Gastrocnemius medialis (tissue), 4 donors: Measurements from ENCODE around the gene PADI3. TPM values are rescaled to one million over a fixed set of nuclear protein-coding genes. Genes with fewer than 3 reads are reported as not detected.

Experiments
- ATAC-seq, 2 donors: fragments of 150-250 bp; one replicate each; pipeline ENCODE4 v1.9.1; 2016
- DNase-seq, 2 donors: peaks; one replicate each; pipeline ENCODE4 v3.0.0-alpha.2; 2019
- H3K27ac ChIP-seq, 4 donors: fragments of 200-600 bp; sonication (generic); 1 replicate in 1 of 4; 2 replicates in 3 of 4; pipeline ENCODE4 v1.5.1; 2016 to 2018; ENCODE audit warnings: mild to moderate bottlenecking in 2 of 4, moderate library complexity in 1 of 4
- H3K27me3 ChIP-seq, 3 donors: fragments of 200-600 bp; sonication (generic) in 2 of 3; 1 replicate in 1 of 3; 2 replicates in 2 of 3; pipeline versions ENCODE4 v1.5.1 to v1.6.0; 2016 to 2019; ENCODE audit warnings: mild to moderate bottlenecking in 1 of 3, moderate library complexity in 1 of 3
- H3K36me3 ChIP-seq, 2 donors: fragments of 200-600 bp; sonication (generic) in 1 of 2; one replicate each; pipeline ENCODE4 v1.5.1; 2017 to 2018
- H3K4me1 ChIP-seq, 2 donors: fragments of 200-600 bp; sonication (generic) in 1 of 2; one replicate each; pipeline ENCODE4 v1.5.1; 2016 to 2017; ENCODE audit warnings: mild to moderate bottlenecking in 2 of 2
- H3K4me3 ChIP-seq, 4 donors: fragments of 200-600 bp; sonication (generic) in 3 of 4; 1 replicate in 1 of 4; 2 replicates in 3 of 4; pipeline ENCODE4 v1.5.1; 2016 to 2019; ENCODE audit warnings: mild to moderate bottlenecking in 2 of 4
- H3K9me3 ChIP-seq, 3 donors: fragments of 200-600 bp; sonication (generic) in 2 of 3; 1 replicate in 1 of 3; 2 replicates in 2 of 3; pipeline ENCODE4 v1.5.1; 2016 to 2019
- CTCF ChIP-seq, 5 experiments: fragments of 450-650 bp in 3 of 5; fragments of 200-600 bp in 2 of 5; sonication (generic) in 2 of 5; IDR thresholded peaks in 4 of 5; conservative IDR thresholded peaks in 1 of 5; 1 replicate in 4 of 5; 2 replicates in 1 of 5; pipeline ENCODE4 v1.5.1; 2016 to 2019; ENCODE audit warnings: antibody characterized with exemption in 5 of 5, mild to moderate bottlenecking in 3 of 5, moderate library complexity in 3 of 5
- POLR2A ChIP-seq, 2 donors: fragments of 450-650 bp; IDR thresholded peaks; one replicate each; pipeline ENCODE4 v1.6.1; 2017; ENCODE audit warnings: antibody characterized with exemption in 2 of 2, mild to moderate bottlenecking in 2 of 2, moderate library complexity in 2 of 2
- in situ Hi-C, 4 donors: fragments of 200-750 bp; cut with MboI; loops; one replicate each; pipeline versions ENCODE4 v1.15.0 to v1.8.0; 2017; ENCODE audit warnings: low sequenced_read_pairs in 4 of 4
- intact Hi-C: fragments of 100-400 bp; cut with DNase I; formaldehyde crosslinking; loops from one replicate; pipeline ENCODE4 v1.15.1; 2023; ENCODE audit warnings: low total_unique reads
- total RNA-seq, 4 donors: library from RNA; depleted of rRNA; stranded (reverse); fragments of >200 nt; gene quantifications; one replicate each; pipeline versions ENCODE4 v1.1.0 to v1.2.3, GENCODE V29; 2016

PADI3 gene
- total RNA-seq, 4 donors from 2014 or later, result not detected

GRCh38 chr1:17251246-17251645 is 2.3 kb downstream of the PADI3 start:
- H3K27me3 ChIP-seq, result peaks cover 0 to 13% (median 0%) of the 10 kb centered on the region in 3 donors
- ATAC-seq (no peak), DNase-seq (no peak)
- in situ Hi-C loops (no loop called here), intact Hi-C loops (no loop called here)
- H3K4me3 ChIP-seq, result no peak overlapping the region
- no peaks in the 10 kb centered on the region for H3K9me3 ChIP-seq
- H3K4me1 ChIP-seq, result no peaks in the 10 kb centered on the region
- H3K27ac ChIP-seq, result no peak overlapping the region
- no peak for TF ChIP-seq CTCF (IDR thresholded peaks at IDR 0.05 in 4 of 5, conservative IDR thresholded peaks at IDR 0.05 in 1 of 5)
- no peak for TF ChIP-seq POLR2A (IDR thresholded peaks at IDR 0.05)
- no peaks in the 10 kb centered on the region for H3K36me3 ChIP-seq

GRCh38 chr1:17251701-17252376 is 2.9 kb downstream of the PADI3 start:
- peaks cover 0 to 15% (median 0%) of the 10 kb centered on the region in 3 donors for H3K27me3 ChIP-seq
- no peak for ATAC-seq
- no peak for DNase-seq

GRCh38 chr1:17255336-17255735 is 6.4 kb downstream of the PADI3 start:
- no peak for TF ChIP-seq POLR2A (IDR thresholded peaks at IDR 0.05)
- no peak for TF ChIP-seq CTCF (IDR thresholded peaks at IDR 0.05 in 4 of 5, conservative IDR thresholded peaks at IDR 0.05 in 1 of 5)
- DNase-seq (no peak), ATAC-seq (no peak)
- Histone ChIP-seq H3K27me3 (peaks cover 0 to 25% (median 5%) of the 10 kb centered on the region in 3 donors), H3K4me1 (no peaks in the 10 kb centered on the region), H3K4me3 (no peak overlapping the region), H3K9me3 (no peaks in the 10 kb centered on the region), H3K36me3 (no peaks in the 10 kb centered on the region), H3K27ac (no peak overlapping the region)
- in situ Hi-C loops (no loop called here), intact Hi-C loops (no loop called here)

More at GRCh38 chr1:17251701-17252376, 2.9 kb downstream of the PADI3 start:
- TF ChIP-seq POLR2A (IDR thresholded peaks at IDR 0.05) (no peak), CTCF (IDR thresholded peaks at IDR 0.05 in 4 of 5, conservative IDR thresholded peaks at IDR 0.05 in 1 of 5) (no peak)
- Histone ChIP-seq H3K4me3 (no peak overlapping the region), H3K27ac (no peak overlapping the region), H3K36me3 (no peaks in the 10 kb centered on the region), H3K9me3 (no peaks in the 10 kb centered on the region), H3K4me1 (no peaks in the 10 kb centered on the region)
- intact Hi-C loops (no loop called here), in situ Hi-C loops (no loop called here)

DNA sequence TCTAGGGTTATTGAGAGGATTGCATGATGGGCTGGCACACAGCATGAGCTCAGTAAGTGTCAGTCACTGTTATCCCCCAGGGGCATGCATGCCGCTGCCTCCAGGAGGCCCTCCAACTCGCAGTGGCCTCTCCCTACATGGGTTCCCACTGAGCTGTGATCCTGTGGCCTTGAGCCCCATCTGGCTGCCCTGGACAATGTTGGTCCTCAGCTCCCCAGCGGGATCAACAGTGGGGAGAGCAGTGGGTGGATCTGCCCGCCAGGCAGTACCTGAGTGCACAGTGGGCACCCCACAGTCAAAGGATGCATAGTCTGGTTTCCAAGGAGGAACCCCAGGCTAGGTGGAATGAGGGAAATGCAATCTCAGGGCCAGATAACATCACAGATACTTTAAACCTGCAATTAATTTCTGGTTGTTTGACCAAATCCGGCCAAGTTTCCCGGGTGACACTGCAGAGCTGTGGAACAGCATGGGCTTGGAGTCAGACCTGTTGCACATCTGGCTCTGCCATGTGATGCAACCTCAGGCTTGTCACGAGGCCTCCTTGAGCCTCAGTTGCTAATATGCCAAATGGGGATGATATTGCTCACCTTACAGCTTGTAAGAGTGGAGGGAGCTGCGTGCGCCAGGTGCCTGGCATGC is 9.3 kb downstream of the PADI3 start:
- ATAC-seq (no peak), DNase-seq (no peak)
- Histone ChIP-seq H3K4me1 (no peaks in the 10 kb centered on the region), H3K27ac (no peak overlapping the region), H3K9me3 (no peaks in the 10 kb centered on the region), H3K4me3 (no peak overlapping the region), H3K27me3 (peaks cover 4 to 28% (median 5%) of the 10 kb centered on the region in 3 donors), H3K36me3 (no peaks in the 10 kb centered on the region)
- TF ChIP-seq CTCF (IDR thresholded peaks at IDR 0.05 in 4 of 5, conservative IDR thresholded peaks at IDR 0.05 in 1 of 5) (no peak), POLR2A (IDR thresholded peaks at IDR 0.05) (no peak)
- intact Hi-C loops (no loop called here), in situ Hi-C loops (no loop called here)
